ENCODE data around the gene KRT5. TPM values are rescaled to one million over a fixed set of nuclear protein-coding genes. Genes with fewer than 3 reads are reported as not detected.

The KRT5 gene
- total and polyA plus RNA-seq, 8 donors: 0.30 to 9.8 (median 0.37) TPM; not detected in 1

GRCh38 chr12:52521568-52522266, 1.5 kb upstream of the KRT5 start:
- Histone ChIP-seq H3K4me1 (no peaks in the 10 kb centered on the region), H3K9me3 (no peaks in the 10 kb centered on the region), H3K27me3 (peaks cover 0 to 57% of the 10 kb centered on the region in 2 donors), H3K4me3 (no peak overlapping the region), H3K36me3 (no peaks in the 10 kb centered on the region), H3K27ac (no peak overlapping the region)
- no peak for TF ChIP-seq CTCF (IDR thresholded peaks at IDR 0.05)
- intact Hi-C loops (cut with DNase I): no loop called here
- no peak for ATAC-seq
- DNase-seq: no peak

- Histone ChIP-seq H3K9me3 (no peaks in the 10 kb centered on the region), H3K4me1 (no peaks in the 10 kb centered on the region), H3K27me3 (peaks cover 0 to 53% of the 10 kb centered on the region in 2 donors), H3K27ac (no peak overlapping the region), H3K36me3 (no peaks in the 10 kb centered on the region), H3K4me3 (no peak overlapping the region)
- intact Hi-C loops (cut with DNase I): no loop called here
- ATAC-seq: peak; percentile 45
- no peak for DNase-seq
- no peak for TF ChIP-seq CTCF (IDR thresholded peaks at IDR 0.05)
Observed at GRCh38 chr12:52521175-52521567, 977 bp upstream of the KRT5 start.

GRCh38 chr12:52519387-52519703, 849 bp downstream of the KRT5 start:
- H3K27ac ChIP-seq: no peak overlapping the region
- DNase-seq (no peak), ATAC-seq (no peak)
- no peaks in the 10 kb centered on the region for H3K4me1 ChIP-seq
- no peaks in the 10 kb centered on the region for H3K9me3 ChIP-seq
- H3K27me3 ChIP-seq: peaks cover 0 to 40% of the 10 kb centered on the region in 2 donors
- intact Hi-C loops (cut with DNase I): no loop called here
- H3K4me3 ChIP-seq: no peak overlapping the region
- H3K36me3 ChIP-seq: no peaks in the 10 kb centered on the region
- TF ChIP-seq CTCF (IDR thresholded peaks at IDR 0.05): no peak

GRCh38 chr12:52518574-52519386, 1.4 kb downstream of the KRT5 start:
- H3K9me3 ChIP-seq: no peaks in the 10 kb centered on the region
- H3K36me3 ChIP-seq: no peaks in the 10 kb centered on the region
- ATAC-seq (no peak), DNase-seq (no peak)
- H3K27me3 ChIP-seq: peaks cover 0 to 35% of the 10 kb centered on the region in 2 donors
- intact Hi-C loops (cut with DNase I): no loop called here
- no peak for TF ChIP-seq CTCF (IDR thresholded peaks at IDR 0.05)
- H3K27ac ChIP-seq: no peak overlapping the region
- H3K4me3 ChIP-seq: no peak overlapping the region
- H3K4me1 ChIP-seq: no peaks in the 10 kb centered on the region

- intact Hi-C loops (cut with DNase I): no loop called here
- H3K4me1 ChIP-seq: no peaks in the 10 kb centered on the region
- H3K36me3 ChIP-seq: no peaks in the 10 kb centered on the region
- no peak overlapping the region for H3K4me3 ChIP-seq
- no peaks in the 10 kb centered on the region for H3K9me3 ChIP-seq
- ATAC-seq (no peak), DNase-seq (no peak)
- no peak for TF ChIP-seq CTCF (IDR thresholded peaks at IDR 0.05)
- H3K27ac ChIP-seq: no peak overlapping the region
- H3K27me3 ChIP-seq: peaks cover 0 to 26% of the 10 kb centered on the region in 2 donors
Observed at GRCh38 chr12:52517888-52518287, 2.3 kb downstream of the KRT5 start.
